ENCODE data around the gene IL34.
"Not testable (repeated sequence)": the region's sequence is repeated elsewhere in the genome, so short reads cannot be mapped to it uniquely, and the experiment has no call there.

The IL34 gene

DNA sequence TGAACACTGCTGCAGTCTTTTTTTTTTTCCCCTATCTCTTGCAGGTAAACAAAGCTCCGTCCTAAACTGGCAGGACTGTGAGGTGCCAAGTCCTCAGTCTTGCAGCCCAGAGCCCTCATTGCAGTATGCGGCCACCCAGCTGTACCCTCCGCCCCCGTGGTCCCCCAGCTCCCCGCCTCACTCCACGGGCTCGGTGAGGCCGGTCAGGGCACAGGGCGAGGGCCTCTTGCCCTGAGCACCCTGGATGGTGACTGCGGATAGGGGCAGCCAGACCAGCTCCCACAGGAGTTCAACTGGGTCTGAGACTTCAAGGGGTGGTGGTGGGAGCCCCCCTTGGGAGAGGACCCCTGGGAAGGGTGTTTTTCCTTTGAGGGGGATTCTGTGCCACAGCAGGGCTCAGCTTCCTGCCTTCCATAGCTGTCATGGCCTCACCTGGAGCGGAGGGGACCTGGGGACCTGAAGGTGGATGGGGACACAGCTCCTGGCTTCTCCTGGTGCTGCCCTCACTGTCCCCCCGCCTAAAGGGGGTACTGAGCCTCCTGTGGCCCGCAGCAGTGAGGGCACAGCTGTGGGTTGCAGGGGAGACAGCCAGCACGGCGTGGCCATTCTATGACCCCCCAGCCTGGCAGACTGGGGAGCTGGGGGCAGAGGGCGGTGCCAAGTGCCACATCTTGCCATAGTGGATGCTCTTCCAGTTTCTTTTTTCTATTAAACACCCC is 13.8 kb downstream of the IL34 start:
- DNase-seq: no peak

DNA sequence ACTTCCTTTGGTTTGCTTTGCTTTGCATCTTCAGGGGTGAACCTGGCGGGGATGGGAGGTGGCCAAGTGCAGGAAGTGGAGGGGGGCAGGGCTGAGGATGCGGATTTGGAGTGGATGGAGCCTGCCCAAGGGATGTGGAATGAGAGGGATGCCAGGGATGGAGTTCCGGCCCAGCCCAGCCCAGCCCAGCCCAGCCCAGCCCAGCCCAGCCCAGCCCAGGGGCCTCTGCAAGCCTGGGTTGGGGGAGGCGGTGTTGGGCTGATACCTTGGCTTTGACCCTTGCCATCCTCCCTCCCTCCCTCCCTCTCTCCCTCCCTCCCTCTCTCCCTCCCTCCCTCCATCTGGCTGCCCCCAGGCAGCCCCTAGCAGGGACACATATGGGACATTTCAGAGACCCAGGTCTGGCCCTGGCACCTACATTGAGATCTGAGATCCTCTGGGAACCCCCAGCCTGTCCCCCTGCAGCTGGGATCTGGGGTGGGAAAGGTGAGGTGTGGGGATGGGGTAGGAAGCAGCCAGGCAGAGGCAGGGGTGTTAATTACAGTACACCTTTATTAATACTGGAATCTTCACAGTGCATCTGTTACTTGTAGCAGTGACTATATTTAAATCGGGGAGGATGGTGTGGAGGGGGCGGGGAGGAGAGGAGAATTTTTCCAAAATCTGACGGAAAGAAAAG is 14.5 kb downstream of the IL34 start:
- DNase-seq: no peak

DNA sequence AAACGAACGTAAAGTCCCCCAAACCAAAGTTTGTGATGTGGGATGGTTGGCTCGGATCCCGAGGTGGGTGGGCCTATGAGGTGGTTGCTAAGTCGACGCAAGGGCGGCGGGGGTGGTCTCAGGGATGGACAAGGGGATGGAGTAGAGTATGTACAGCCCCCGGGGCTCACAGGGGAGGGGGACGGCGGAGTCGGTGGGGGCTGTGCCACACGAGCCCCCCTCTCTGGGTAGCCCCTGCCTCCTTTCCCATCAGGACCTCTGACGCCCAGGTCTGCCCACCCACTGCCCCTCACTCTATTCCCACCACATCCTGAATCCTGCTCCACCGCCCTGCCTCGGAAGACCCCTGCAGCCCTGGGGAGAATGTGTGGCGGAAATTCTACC is 15.2 kb downstream of the IL34 start:
- DNase-seq: no peak

DNA sequence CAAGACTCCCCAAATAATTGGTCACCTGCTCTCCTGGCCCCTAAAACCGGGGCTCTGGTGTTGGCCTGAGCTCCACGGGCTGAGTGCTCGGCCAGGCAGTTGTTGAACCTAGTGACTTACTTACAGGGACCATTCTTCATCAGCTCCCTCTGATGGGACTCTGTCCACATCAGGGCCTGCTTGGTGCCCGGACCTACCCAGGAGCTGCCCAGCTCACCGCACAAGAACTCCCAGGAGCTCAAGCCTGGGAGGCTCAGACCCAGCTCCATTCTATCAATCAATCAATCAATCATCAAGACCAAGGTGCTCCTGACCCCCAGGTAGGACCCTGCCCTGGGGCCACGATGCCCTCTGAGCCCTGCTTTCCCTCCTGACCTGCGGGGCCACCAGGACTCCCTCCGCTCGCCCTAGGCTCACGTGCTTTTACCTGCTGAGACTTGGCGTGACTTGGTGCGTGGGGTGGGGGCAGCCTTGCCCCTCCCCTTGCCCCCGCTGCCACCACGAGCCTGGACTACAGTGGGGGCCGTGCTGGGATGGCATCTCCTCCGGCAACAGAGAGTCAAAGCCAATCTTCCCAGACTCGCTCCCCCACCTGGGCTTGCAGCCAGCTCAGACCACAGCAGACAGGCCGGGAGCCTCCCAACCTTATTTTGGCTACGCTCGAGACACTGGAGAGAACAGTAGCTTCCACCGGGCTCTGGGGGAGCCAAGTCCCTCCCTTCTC is 15.7 kb downstream of the IL34 start:
- no peak for DNase-seq

DNA sequence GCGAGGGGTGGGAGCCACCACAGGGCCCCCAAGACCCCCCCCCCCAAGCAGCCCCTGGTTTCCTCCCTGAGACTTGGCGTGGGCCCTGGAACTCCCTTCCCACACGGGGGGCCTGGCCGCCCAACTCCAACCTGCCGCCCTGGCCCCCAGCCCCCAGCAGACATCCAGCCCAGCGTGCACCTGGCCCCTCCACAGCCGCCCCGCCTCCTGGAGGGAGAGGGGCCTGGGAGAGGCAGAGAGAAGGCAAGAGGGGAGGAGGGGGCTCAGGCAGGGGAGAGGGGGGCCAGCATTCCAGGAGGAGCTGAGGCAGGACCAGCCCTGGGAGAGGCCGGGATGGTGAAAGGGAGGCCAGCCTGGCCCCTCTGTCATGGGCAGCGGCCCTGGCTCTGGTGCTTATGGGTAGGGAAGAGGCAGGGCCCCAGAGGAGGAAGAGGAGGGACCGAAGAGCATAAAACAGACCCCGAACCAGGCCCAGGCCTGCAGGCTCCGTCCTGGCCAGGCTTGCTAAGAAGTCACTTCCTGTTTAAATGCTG is 16.7 kb downstream of the IL34 start:
- DNase-seq: no peak

DNA sequence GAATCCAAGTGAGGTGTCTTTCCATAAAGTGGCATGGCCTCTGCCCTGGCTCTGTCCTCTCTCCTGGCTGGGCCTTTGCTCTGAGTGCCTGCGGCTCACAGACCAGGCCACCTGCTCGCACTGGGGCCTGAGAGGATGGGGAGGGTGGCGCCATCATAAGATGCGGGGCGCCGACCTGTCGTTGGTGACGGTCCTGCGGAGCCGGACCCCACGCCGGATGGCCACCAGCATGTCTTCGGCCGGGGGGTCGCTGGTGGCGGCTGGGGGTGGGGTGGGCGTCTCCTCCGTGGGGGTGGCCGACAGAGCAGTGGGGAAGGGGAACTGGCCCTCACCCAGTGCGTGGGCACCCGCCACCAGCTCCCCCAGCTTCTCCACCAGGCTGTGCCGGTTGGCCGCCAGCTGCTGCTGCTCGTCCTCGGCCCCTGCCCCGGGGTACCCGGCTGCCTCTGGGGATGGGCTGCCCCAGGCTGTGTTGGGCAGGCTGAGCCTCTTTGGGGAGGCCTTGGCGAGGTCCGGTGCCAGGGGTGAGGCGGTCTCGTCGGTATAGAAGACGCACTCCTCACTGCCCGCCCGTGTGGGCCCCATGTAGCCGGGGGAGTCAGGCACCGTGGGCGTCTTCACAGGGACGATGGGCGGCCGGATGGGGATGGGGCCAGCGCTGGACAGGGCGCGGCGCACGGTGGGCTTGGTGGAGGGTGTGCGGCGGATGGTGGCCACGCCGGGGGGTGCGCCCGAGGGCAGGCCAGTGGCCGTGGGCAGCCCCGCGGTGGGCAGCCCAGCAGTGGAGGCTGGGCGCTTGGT is 17.4 kb downstream of the IL34 start:
- DNase-seq: no peak

DNA sequence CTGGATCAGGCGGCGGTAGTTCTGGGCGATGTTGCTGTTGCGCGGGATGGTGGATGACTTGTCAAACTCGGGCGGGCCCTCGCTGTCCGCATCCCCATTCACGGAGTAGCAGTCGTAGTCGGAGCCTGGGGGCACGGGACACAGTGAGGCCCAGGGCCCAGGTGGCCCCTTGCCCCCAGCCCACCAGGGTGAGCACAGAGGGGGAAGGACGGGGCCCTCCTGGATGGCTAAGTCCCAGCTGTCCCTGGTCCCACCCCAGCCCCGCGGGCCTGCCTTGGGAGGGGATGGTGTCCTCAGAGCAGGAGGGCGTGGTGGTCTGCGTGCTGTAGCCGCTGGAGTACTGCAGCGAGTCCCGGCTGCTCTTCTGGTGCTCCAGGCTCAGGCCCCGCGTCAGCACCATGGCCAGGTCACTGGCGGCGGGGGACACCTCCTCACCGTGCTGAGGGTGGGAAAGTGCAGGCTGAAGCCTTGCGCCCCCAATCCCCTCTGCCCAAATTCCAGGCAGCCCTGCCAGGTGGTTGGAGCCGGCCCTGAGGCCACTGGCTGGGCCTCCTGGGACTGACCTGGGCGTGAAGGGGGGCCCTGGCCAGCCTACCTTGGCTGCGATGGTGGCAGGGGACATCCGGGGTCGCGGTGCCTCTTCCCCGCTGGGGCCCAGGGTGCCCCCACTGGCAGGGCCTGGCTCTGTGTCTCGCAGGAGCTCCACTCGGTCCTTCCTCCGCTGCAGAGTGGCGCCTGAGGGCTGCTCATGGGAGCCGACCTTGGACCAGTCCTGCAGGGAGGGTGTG is 18.2 kb downstream of the IL34 start:
- no peak for DNase-seq

DNA sequence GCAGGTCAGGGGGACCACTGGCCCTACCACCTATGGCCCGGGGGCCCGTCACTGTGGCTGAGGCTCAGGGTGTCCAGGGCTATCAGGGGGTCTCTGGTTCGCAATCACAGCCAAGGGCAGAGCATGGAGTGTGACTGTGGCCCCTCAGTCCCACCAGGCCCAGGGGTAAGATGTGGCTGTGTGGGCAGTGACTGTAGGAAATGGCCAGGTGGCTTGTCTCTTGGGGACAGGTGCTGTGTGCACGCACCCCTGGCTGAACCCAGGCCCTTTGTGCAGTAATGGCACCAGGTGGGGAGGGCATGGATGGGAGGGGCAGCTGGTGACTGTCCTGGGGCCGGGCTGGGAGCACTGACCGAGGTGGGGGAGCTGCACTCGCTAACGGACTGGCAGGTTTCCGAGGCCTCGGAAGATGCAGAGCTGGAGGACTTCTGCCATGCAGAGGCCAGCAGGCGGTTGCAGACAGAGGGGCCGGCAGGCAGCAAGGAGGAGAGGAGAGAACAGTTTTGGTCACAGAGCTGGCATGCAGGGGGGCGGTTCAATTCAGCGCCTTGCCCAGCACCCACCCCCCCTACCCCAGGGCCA is 18.8 kb downstream of the IL34 start:
- DNase-seq: no peak

DNA sequence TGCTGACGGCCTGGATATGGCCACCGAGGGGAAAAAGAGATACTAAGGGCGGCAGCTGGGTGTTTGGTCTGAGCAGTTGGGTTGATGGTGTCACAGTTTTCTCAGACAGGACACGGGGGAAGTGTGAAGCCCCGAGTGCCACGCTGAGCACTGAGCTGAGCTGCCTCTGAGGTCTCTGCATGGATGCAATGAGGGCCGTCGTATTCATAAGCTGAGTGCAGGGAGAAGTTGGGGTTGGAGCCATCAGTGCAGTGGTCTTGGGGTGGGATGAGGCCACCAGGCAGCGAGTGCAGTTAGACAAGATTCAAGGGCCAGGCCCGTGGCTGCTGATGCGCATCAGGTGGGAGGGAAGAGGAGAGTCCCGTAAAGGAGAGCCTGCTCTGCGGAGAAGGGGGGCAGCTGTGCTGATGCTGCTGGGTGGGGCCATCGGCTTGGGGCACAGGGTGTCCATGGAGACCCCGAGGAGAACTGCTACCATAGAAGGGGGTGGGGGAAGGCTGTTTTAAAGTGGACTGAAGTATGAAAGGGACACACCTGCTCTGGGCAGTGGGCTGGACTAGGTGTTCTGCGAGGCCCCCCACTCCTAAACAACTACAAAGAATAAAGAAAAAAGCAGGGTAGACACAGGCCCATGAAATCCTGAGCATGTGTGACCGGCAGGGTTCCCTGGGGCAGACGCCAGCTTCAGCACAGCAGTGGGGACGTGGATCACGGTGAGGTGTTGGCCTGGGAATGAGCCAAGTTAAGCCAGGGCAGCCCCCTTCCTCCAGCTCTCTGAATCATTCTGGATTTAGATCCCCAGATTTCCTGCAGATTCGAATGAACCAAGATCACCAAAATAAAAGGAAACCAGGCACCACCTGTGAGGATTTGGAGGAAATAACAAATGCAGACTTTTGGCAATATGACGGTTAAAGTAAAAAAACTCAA is 19.7 kb downstream of the IL34 start:
- DNase-seq: no peak

DNA sequence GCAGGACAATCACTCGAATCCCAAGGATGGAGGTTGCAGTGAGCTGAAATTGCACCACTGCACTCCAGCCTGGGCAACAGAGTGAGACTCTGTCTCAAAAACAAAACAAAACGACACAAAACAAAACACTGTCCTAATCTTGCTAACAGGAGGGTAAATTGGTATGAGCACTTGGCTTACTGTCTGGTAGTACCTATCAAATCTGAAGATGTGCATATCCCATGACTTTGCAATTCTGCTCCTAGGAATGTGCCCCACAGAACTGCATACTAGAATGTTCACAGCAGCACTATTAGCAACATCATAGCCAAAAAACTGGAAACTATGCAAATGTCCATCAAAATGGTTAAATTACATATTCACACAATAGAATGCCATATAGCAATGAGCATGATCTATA is 23.8 kb downstream of the IL34 start:
- no peak for DNase-seq

DNA sequence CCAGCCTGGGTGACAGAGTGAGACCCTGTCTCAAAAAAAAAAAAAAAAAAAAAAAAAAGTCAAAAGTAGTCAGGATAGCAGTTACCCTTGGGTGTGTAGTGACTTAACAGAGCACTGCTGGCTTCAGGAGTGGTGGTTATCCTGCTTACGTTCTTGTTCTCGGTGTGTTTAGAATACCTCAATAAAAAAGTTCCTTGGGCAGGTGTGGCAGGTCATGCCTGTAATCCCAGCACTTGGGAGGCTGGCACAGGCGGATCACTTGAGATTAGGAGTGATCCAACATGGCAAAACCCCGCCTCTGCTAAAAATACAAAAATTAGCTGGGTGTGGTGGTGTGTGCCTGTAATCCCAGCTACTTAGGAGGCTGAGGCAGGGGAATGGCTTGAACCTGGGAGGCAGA is 24.6 kb downstream of the IL34 start:
- DNase-seq: not testable (repeated sequence)

DNA sequence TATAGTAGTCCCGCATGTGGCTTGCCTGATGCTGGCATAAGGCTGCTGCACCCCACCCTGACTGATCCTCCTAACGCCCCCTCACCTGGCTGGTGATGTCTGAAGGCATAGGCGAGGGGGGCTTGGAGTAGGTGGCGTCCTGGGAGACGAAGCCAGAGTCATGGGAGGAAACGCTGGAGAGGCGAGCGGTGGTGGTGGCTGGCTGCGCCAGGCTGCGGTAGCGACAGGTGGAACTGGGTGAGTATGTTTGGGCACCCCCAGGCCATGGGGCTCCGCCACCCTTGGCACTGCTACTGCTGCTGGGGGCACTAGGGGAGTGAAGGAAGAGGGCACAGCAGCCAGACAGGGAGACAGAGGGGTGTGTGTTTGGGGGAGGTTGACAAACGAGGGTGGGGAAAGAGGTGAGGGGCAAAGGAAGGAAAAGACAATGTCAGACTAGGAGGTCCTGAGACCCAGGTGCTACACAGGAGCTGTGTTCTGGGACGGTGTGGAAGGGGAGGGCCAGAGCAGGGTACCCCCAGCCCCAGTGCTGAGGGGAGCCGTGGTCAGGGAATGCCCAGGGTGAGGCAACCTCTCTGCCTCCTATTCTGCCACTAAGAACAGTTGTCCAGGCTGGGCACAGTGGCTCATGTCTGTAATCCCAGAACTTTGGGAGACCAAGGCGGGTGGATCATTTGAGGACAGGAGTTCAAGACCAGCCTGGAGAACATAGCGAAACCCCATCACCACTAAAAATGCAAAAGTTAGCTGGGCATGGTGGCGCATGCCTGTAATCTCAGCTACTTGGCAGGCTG is 28.1 kb downstream of the IL34 start:
- DNase-seq: no peak

DNA sequence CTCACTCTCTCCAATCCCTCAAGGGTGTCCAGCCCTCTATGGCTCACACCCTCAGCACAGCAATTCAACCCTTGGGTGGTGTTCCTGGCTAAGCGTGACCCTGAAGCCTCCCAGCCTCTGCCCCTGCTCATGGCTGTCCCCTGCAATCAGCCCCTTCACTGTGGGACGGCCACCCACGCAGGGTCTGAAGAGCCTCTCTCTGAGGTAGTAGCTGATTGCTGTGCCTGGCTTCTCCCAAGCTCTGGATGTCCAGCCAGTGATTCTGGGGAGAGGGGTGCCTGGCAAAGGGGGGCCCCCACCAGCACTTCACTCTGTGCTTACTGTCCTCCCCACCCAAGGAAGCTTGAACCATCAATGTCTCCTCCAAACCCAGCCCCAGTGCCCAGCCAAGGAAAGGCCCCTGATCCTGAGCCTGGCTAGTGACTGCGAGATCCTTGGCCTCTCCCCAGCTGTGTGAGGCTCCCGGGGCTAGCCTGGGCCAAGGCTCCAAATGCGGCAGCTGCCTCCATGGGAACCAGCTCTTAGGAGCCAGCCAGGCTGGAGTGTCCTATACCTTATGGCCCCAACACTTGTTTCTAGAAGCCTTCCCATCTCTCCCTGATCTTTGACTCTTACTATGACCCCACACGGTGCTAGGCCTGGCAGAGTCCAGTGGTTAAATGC is 29.6 kb downstream of the IL34 start:
- DNase-seq: no peak

DNA sequence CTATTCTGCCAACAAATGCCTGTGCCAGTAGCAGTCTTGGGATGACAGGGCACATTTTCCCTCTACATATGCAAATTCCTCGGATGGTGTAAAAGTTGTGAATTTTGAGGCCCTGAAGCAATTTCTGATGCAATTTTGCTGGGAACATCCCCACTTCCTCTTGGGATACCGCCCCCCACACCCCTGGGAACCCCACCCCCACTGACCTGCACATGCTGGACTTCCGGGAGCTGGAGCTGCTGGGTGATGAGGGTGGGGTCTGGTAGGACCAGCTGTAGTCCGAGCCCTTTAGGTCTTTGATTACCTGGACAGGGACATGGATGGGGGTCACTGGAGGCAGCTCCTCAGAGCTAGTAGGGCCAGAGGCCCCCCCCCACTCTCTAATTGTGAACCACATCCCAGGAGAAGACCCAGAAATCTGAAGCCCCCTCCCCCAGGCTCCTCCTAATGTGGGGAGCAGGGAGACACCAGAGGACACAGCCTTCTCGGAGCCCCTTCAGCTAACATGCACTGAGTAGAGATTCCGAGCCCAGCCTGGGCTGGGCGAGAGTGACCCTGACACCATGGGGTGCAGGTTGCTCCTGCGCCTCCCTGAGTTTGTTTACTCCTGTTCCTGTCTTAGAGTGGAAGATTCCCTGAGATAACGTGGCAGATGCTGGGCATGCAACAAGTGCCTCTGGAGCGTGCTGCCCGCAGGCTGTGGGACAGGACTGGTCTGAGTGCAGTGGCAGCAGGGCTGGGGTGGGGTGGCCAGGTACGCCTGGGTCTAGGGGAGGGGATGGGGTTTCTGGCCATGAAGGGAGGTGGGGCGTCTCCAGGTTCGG is 30.5 kb downstream of the IL34 start:
- no peak for DNase-seq

DNA sequence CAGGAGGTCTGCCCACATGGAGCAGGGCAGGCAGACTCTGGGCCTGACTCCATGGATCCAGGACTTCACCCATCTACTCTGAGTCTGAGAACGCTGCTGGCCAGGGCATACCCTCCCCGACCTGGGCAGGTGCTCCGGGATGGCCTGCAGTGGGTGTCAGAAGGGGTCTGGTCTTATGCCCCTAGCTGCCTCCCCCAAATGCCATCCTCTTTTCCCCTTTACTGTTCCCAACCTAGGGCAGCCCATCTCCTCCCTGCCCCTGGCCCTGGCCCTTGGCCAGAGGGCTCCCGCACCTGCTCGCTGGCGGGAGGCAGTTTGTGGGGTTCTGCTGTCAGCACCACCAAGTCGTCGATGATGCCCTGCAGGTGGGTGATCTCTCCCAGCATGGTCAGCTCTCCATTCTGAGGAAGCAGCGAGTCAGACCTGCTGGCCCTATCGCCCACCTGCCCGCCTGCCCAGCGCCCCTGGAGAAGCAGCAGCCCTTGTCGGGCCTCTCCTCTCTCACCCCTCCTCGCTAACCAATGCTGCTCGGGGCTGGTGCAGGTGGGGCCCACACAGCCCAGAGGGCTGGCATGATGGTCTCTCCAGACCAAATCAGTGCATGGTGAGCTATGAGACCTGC is 31.3 kb downstream of the IL34 start:
- no peak for DNase-seq

DNA sequence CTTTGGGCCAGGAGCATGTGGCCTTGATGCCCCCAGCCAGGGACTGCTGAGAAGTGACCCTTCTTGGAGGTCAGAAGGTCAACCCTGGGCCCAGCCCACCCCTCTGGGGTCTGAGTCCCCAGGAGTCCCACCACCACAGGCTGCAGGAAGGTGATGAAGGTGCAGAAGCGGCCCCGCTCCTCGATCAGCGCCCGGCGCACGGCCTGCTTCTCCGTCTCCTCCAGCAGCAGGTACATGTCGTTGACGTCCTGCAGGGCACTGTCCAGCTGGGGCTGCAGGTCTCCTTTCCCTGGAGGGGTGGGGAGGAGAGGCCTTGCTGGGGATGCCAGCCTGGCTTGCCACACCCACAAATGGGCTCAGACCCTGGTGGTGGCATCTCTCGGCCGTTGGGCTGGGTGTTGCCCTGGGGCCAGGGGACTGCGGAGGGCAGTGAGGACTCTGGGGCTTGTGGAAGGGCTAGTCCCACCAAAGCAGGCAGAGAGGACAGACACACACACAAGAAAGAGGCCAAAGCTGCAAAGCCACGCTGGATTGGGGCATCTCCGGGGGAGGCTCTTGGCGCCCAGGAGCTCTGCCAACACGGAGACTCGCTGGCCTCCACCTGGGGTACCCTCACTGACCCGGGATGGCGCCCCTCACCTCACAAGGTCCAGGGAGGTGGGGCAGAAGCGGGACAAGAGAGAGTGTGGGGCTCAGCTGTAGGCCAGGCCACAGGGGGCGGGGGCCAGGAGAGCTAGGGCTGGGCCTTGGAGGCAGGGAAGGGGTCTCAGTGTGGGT is 31.9 kb downstream of the IL34 start:
- no peak for DNase-seq
